HG02610 (cell line): Measurements from ENCODE around the gene LHFPL5.

ENCODE experiments used
- ATAC-seq: cut with Tn5 transposase; IDR thresholded peaks from one replicate; pipeline ENCODE4 v1.9.1; 2021; ENCODE audit warnings: mild to moderate bottlenecking, moderate library complexity; ENCODE audit not compliant: unreplicated experiment

The LHFPL5 gene

GRCh38 chr6:35804996-35805736, at the start of gene LHFPL5:
LHFPL5 (plus strand) TSS chr6:35805352; CDS start chr6:35805671, 319 bp downstream.
- no peak for ATAC-seq

- no peak for ATAC-seq
These were observed 47.6 kb upstream of the LHFPL5 start for GRCh38 chr6:35757456-35758123.

GRCh38 chr6:35759426-35759825, 45.7 kb upstream of the LHFPL5 start:
- ATAC-seq, result no peak

- no peak for ATAC-seq
These were observed 39.4 kb upstream of the LHFPL5 start for GRCh38 chr6:35765739-35766138.

GRCh38 chr6:35769211-35769610, 35.9 kb upstream of the LHFPL5 start:
- no peak for ATAC-seq

GRCh38 chr6:35771343-35771627, 33.9 kb upstream of the LHFPL5 start:
- no peak for ATAC-seq

- no peak for ATAC-seq
These were observed 30.9 kb upstream of the LHFPL5 start for GRCh38 chr6:35774116-35774794.

GRCh38 chr6:35775031-35775430, 30.1 kb upstream of the LHFPL5 start:
- ATAC-seq, result no peak

- ATAC-seq, result no peak
These were observed 28.6 kb upstream of the LHFPL5 start, which contains the start of gene CLPSL2 for GRCh38 chr6:35776364-35777215. CLPSL2 (plus strand) TSS chr6:35776598; CDS start chr6:35776619, 21 bp downstream.

GRCh38 chr6:35777356-35778102, 27.6 kb upstream of the LHFPL5 start:
- no peak for ATAC-seq

- no peak for ATAC-seq
These were observed 26.7 kb upstream of the LHFPL5 start for GRCh38 chr6:35778437-35778836.

GRCh38 chr6:35780719-35781118, 24.4 kb upstream of the LHFPL5 start, which contains the start of gene CLPSL1:
CLPSL1 (plus strand) TSS chr6:35781019; CDS start chr6:35781111, 92 bp downstream.
- ATAC-seq, result no peak

GRCh38 chr6:35781290-35781689, 23.9 kb upstream of the LHFPL5 start:
- no peak for ATAC-seq

GRCh38 chr6:35782424-35782823, 22.7 kb upstream of the LHFPL5 start:
- ATAC-seq, result no peak

- no peak for ATAC-seq
These were observed 21.0 kb upstream of the LHFPL5 start for GRCh38 chr6:35784200-35784599.

- no peak for ATAC-seq
These were observed 18.9 kb upstream of the LHFPL5 start for GRCh38 chr6:35786272-35786671.

GRCh38 chr6:35786810-35787209, 18.3 kb upstream of the LHFPL5 start:
- ATAC-seq, result no peak

GRCh38 chr6:35787266-35788218, 17.6 kb upstream of the LHFPL5 start:
- ATAC-seq, result no peak

GRCh38 chr6:35788423-35788982, 16.6 kb upstream of the LHFPL5 start:
- ATAC-seq, result no peak
